CD14-positive monocyte (primary cell): Measurements from ENCODE around the gene CTNND2. TPM values are rescaled to one million over a fixed set of nuclear protein-coding genes. Genes with fewer than 3 reads are reported as not detected.

Experiments
- DNase-seq, 3 donors: peaks; one replicate each; pipeline ENCODE4 v3.0.0-alpha.2; 2011 to 2022
- H2AFZ ChIP-seq: 2 replicates; pipeline ENCODE4 v1.6.0; 2012; ENCODE audit warnings: mild to moderate bottlenecking, low read depth, low read length, inconsistent platforms; ENCODE audit not compliant: insufficient read depth, poor library complexity, severe bottlenecking
- H3K27ac ChIP-seq, 2 donors: 1 replicate in 1 of 2; 2 replicates in 1 of 2; pipeline ENCODE4 v1.5.1; 2012 to 2013; ENCODE audit warnings: low read length in 2 of 2, control low read depth in 1 of 2, inconsistent platforms in 1 of 2, low read depth in 1 of 2, mild to moderate bottlenecking in 1 of 2
- H3K27me3 ChIP-seq, 2 donors: one replicate each; pipeline versions ENCODE4 v1.6.0 to v1.6.1; 2011 to 2013; ENCODE audit warnings: low read length in 2 of 2; ENCODE audit not compliant: control insufficient read depth in 2 of 2, insufficient read depth in 2 of 2
- H3K36me3 ChIP-seq, 2 donors: replicated peaks in 1 of 2; 1 replicate in 1 of 2; 2 replicates in 1 of 2; pipeline versions ENCODE4 v1.5.1 to v1.6.1; 2012 to 2013; ENCODE audit warnings: low read length in 2 of 2, control low read depth in 1 of 2, inconsistent platforms in 1 of 2, mild to moderate bottlenecking in 1 of 2; ENCODE audit not compliant: insufficient read depth in 2 of 2, control insufficient read depth in 1 of 2
- H3K4me1 ChIP-seq, 2 donors: 1 replicate in 1 of 2; 2 replicates in 1 of 2; pipeline versions ENCODE4 v1.5.1 to v1.6.1; 2012 to 2013; ENCODE audit warnings: low read length in 2 of 2, control low read depth in 1 of 2, inconsistent platforms in 1 of 2, mild to moderate bottlenecking in 1 of 2, moderate library complexity in 1 of 2; ENCODE audit not compliant: insufficient read depth in 2 of 2, control insufficient read depth in 1 of 2
- H3K4me2 ChIP-seq: replicated peaks from 2 replicates; pipeline ENCODE3; 2012; ENCODE audit warnings: low read length, moderate library complexity, mild to moderate bottlenecking; ENCODE audit not compliant: poor library complexity, severe bottlenecking; ENCODE audit errors: extremely low read depth
- H3K4me3 ChIP-seq, 3 experiments: fragments of 200-600 bp in 1 of 3; sonication (generic) in 1 of 3; replicated peaks in 1 of 3; 1 replicate in 2 of 3; 2 replicates in 1 of 3; pipeline ENCODE4 v1.5.1; 2011 to 2013; ENCODE audit warnings: low read length in 3 of 3, mild to moderate bottlenecking in 3 of 3, control low read depth in 2 of 3, low read depth in 2 of 3, inconsistent platforms in 1 of 3, moderate library complexity in 1 of 3
- H3K79me2 ChIP-seq: 2 replicates; pipeline ENCODE4 v1.6.0; 2012; ENCODE audit warnings: mild to moderate bottlenecking, control low read depth, inconsistent platforms, low read length, moderate library complexity; ENCODE audit not compliant: insufficient read depth
- H3K9ac ChIP-seq: 2 replicates; pipeline ENCODE4 v1.6.0; 2017; ENCODE audit warnings: low read length, mild to moderate bottlenecking; ENCODE audit not compliant: insufficient read depth, poor library complexity, severe bottlenecking
- H3K9me3 ChIP-seq, 2 donors: replicated peaks in 1 of 2; 1 replicate in 1 of 2; 2 replicates in 1 of 2; pipeline versions ENCODE4 v1.5.1 to v1.6.1; 2012 to 2013; ENCODE audit warnings: low read length in 2 of 2, control low read depth in 1 of 2; ENCODE audit not compliant: control insufficient read depth in 1 of 2, insufficient read depth in 1 of 2
- H4K20me1 ChIP-seq: 2 replicates; pipeline ENCODE4 v1.6.0; 2012; ENCODE audit warnings: mild to moderate bottlenecking, low read length, control low read depth, moderate library complexity; ENCODE audit not compliant: insufficient read depth
- H3K27ac Mint-ChIP-seq, 7 donors: one replicate each; pipeline ENCODE4 v1.8.0; 2020; ENCODE audit warnings: mild to moderate bottlenecking in 7 of 7, mixed read lengths in 7 of 7, moderate library complexity in 6 of 7, inconsistent platforms in 2 of 7
- H3K27me3 Mint-ChIP-seq, 3 donors: one replicate each; pipeline ENCODE4 v1.8.0; 2021 to 2022; ENCODE audit warnings: low read depth in 3 of 3, mild to moderate bottlenecking in 3 of 3, mixed read lengths in 3 of 3, moderate library complexity in 3 of 3, inconsistent platforms in 1 of 3
- H3K36me3 Mint-ChIP-seq, 2 donors: one replicate each; pipeline ENCODE4 v1.8.0; 2020; ENCODE audit warnings: mixed read lengths in 2 of 2, inconsistent platforms in 1 of 2, mild to moderate bottlenecking in 1 of 2
- H3K4me1 Mint-ChIP-seq: one replicate; pipeline ENCODE4 v1.8.0; 2020; ENCODE audit warnings: mild to moderate bottlenecking, mixed read lengths
- H3K4me3 Mint-ChIP-seq, 2 donors: one replicate each; pipeline ENCODE4 v1.8.0; 2020; ENCODE audit warnings: mild to moderate bottlenecking in 2 of 2, mixed read lengths in 2 of 2, moderate library complexity in 1 of 2
- H3K9me3 Mint-ChIP-seq, 7 donors: one replicate each; pipeline ENCODE4 v1.8.0; 2020 to 2022; ENCODE audit warnings: mixed read lengths in 7 of 7, mild to moderate bottlenecking in 6 of 7, moderate library complexity in 6 of 7, inconsistent platforms in 2 of 7
- CTCF ChIP-seq: fragments of 200-600 bp; IDR thresholded peaks from one replicate; pipeline ENCODE4 v1.8.0; 2022; ENCODE audit warnings: antibody characterized with exemption, mild to moderate bottlenecking
- WGBS: methylation state at CpG from one replicate; pipeline ENCODE4 v1.1.5; 2013; ENCODE audit warnings: missing lambda C conversion rate; ENCODE audit not compliant: insufficient coverage; 5-methylcytosine and 5-hydroxymethylcytosine counted together
- intact Hi-C, 2 donors: fragments of 100-400 bp; cut with micrococcal nuclease; formaldehyde crosslinking; loops; one replicate each; pipeline versions ENCODE4 v1.15.0 to v1.15.1; 2023
- polyA plus RNA-seq, 3 donors: library from polyadenylated mRNA; depleted of rRNA in 1 of 3; unstranded in 2 of 3; stranded (reverse) in 1 of 3; fragments of 300-500 nt in 2 of 3; fragments of >200 nt in 1 of 3; fragmentation: Illumina TruSeq in 2 of 3; gene quantifications; 1 replicate in 2 of 3; 2 replicates in 1 of 3; pipeline ENCODE4 v1.2.3, GENCODE V29; 2012 to 2021

Gene CTNND2
- polyA plus RNA-seq, 3 donors: not detected

- Mint-ChIP-seq H3K27ac (no peak overlapping the region), H3K4me3 (no peak overlapping the region), H3K9me3 (peaks cover 0 to 9% (median 3%) of the 10 kb centered on the region in 7 donors), H3K36me3 (no peaks in the 10 kb centered on the region), H3K4me1 (no peaks in the 10 kb centered on the region), H3K27me3 (peaks cover 0 to 2% (median 0%) of the 10 kb centered on the region in 3 donors)
- Histone ChIP-seq H3K4me2 (no peak overlapping the region), H3K79me2 (no peaks in the 10 kb centered on the region), H3K27me3 (no peaks in the 10 kb centered on the region), H3K9ac (no peak overlapping the region), H3K4me1 (no peaks in the 10 kb centered on the region), H3K27ac (no peak overlapping the region), H3K36me3 (no peaks in the 10 kb centered on the region), H3K9me3 (peaks cover 0 to 8% of the 10 kb centered on the region in 2 donors), H4K20me1 (no peaks in the 10 kb centered on the region), H2AFZ (no peak overlapping the region), H3K4me3 (no peak overlapping the region)
- no CpG with 5 or more reads among the region's 2 CpGs for WGBS
- TF ChIP-seq CTCF: no peak
- intact Hi-C loops: no loop called here
- DNase-seq: no peak
Observed at GRCh38 chr5:11733185-11733839, 170.9 kb downstream of the CTNND2 start.

- Mint-ChIP-seq H3K27ac (no peak overlapping the region), H3K36me3 (no peaks in the 10 kb centered on the region), H3K27me3 (peaks cover 0 to 2% (median 0%) of the 10 kb centered on the region in 3 donors), H3K9me3 (no peaks in the 10 kb centered on the region), H3K4me1 (no peaks in the 10 kb centered on the region), H3K4me3 (no peak overlapping the region)
- Histone ChIP-seq H3K4me1 (no peaks in the 10 kb centered on the region), H3K79me2 (no peaks in the 10 kb centered on the region), H4K20me1 (no peaks in the 10 kb centered on the region), H3K27ac (no peak overlapping the region), H3K9me3 (no peaks in the 10 kb centered on the region), H3K4me2 (no peak overlapping the region), H3K4me3 (no peak overlapping the region), H3K9ac (no peak overlapping the region), H3K27me3 (no peaks in the 10 kb centered on the region), H2AFZ (no peak overlapping the region), H3K36me3 (no peaks in the 10 kb centered on the region)
- 100% methylated on average over 3 of the region's 3 CpGs for WGBS
- no peak for TF ChIP-seq CTCF
- no peak for DNase-seq
- intact Hi-C loops: no loop called here
Observed at GRCh38 chr5:11724940-11725339, 179.3 kb downstream of the CTNND2 start.
